ENCODE measurements around the gene ATP6V1E1. TPM values are rescaled to one million over a fixed set of nuclear protein-coding genes. Genes with fewer than 3 reads are reported as not detected.

Gene ATP6V1E1
- total RNA-seq, 2 donors from 2014 or later, result 129 to 144 TPM

DNA sequence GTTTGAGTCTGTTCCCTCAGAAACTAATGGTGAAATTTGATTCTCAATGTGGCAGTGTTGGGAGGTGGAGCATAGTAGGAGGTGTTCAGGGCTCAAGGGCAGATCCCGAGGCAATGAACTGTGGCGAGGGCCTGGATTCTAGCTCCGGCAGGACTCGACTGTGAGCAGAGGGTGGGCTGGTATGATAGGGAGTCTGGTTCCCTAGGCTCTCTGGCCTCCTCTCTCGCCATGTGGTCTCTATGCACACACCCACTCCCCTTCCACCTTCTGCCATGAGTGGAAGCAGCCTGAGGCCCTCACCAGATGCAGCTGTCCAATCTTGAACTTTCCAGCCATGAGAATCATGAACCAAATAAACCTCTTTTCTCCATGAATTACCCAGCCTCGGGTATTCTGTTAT lies 32.3 kb downstream of the ATP6V1E1 start:
- no peaks in the 10 kb centered on the region for H3K27me3 ChIP-seq (ENCODE audit: control insufficient read depth, insufficient read depth, low read length, poor library complexity, severe bottlenecking)
- H3K36me3 Mint-ChIP-seq (ENCODE audit: low read depth), result peaks cover 92% of the 10 kb centered on the region
- no peak overlapping the region for H3K4me3 ChIP-seq (ENCODE audit: low read length)
- peaks cover 12% of the 10 kb centered on the region for H3K9me3 Mint-ChIP-seq
- H3K9ac ChIP-seq (ENCODE audit: extremely low read depth, low read length, poor library complexity, severe bottlenecking), result no peak overlapping the region
- no peak for DNase-seq
- H3K36me3 ChIP-seq (ENCODE audit: control insufficient read depth, insufficient read depth, low read length), result peaks cover 89% of the 10 kb centered on the region
- H3K9me3 ChIP-seq (ENCODE audit: control insufficient read depth, low read length), result peaks cover 24% of the 10 kb centered on the region
- 99 to 100% methylated on average over 1 to 6 of the region's 6 CpGs for WGBS, 2 experiments (ENCODE audit: insufficient coverage in 1 of 2, insufficient read length in 1 of 2)
- H3K4me1 ChIP-seq (ENCODE audit: control insufficient read depth, insufficient read depth, low read length), result no peaks in the 10 kb centered on the region
- no peak for TF ChIP-seq CTCF (conservative IDR thresholded peaks at IDR 0.05)
- H3K27ac Mint-ChIP-seq, result peak overlapping the region; percentile 39
- H3K4me3 Mint-ChIP-seq, result no peak overlapping the region
- H3K27ac ChIP-seq (ENCODE audit: low read depth, low read length), result no peak overlapping the region
- no peaks in the 10 kb centered on the region for H3K27me3 Mint-ChIP-seq (ENCODE audit: insufficient read depth)
- peaks cover under 1% of the 10 kb centered on the region for H3K4me1 Mint-ChIP-seq

DNA sequence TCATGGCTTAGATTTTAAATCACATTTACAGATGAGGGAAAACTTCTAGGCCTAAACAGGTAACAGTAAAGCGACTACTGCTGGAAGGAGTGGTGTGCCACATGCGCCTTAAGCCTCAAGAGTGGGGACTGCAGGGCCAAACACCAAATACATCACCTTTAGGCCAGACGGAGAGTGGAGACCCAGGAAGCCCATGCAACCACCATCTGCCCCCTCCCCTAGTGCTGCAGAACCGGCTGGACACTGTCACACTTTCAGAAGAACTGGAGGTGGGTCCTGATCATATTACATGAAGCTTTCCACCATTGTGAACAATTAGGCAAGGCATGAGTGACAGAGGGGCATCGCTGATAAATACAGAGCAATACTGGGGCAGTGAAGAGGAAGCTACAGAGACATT lies 36.3 kb downstream of the ATP6V1E1 start:
- no peaks in the 10 kb centered on the region for H3K4me1 ChIP-seq (ENCODE audit: control insufficient read depth, insufficient read depth, low read length)
- H3K36me3 ChIP-seq (ENCODE audit: control insufficient read depth, insufficient read depth, low read length), result peaks cover 74% of the 10 kb centered on the region
- peaks cover 82% of the 10 kb centered on the region for H3K36me3 Mint-ChIP-seq (ENCODE audit: low read depth)
- H3K27ac ChIP-seq (ENCODE audit: low read depth, low read length), result no peak overlapping the region
- peaks cover 12% of the 10 kb centered on the region for H3K9me3 ChIP-seq (ENCODE audit: control insufficient read depth, low read length)
- H3K4me3 Mint-ChIP-seq, result no peak overlapping the region
- H3K27ac Mint-ChIP-seq, result no peak overlapping the region
- H3K27me3 Mint-ChIP-seq (ENCODE audit: insufficient read depth), result no peaks in the 10 kb centered on the region
- no peak for TF ChIP-seq CTCF (conservative IDR thresholded peaks at IDR 0.05)
- no peaks in the 10 kb centered on the region for H3K27me3 ChIP-seq (ENCODE audit: control insufficient read depth, insufficient read depth, low read length, poor library complexity, severe bottlenecking)
- WGBS, 2 experiments (ENCODE audit: insufficient coverage in 1 of 2, insufficient read length in 1 of 2), result 93 to 94% methylated on average over 4 to 5 of the region's 5 CpGs
- no peak for DNase-seq
- no peak overlapping the region for H3K9ac ChIP-seq (ENCODE audit: extremely low read depth, low read length, poor library complexity, severe bottlenecking)
- peaks cover 6% of the 10 kb centered on the region for H3K4me1 Mint-ChIP-seq
- H3K9me3 Mint-ChIP-seq, result peaks cover 10% of the 10 kb centered on the region
- H3K4me3 ChIP-seq (ENCODE audit: low read length), result no peak overlapping the region

- Mint-ChIP-seq H3K4me3 (no peak overlapping the region), H3K36me3 (ENCODE audit: low read depth) (peaks cover 67% of the 10 kb centered on the region), H3K9me3 (no peaks in the 10 kb centered on the region), H3K4me1 (peaks cover 6% of the 10 kb centered on the region), H3K27ac (peak overlapping the region; percentile 14), H3K27me3 (ENCODE audit: insufficient read depth) (no peaks in the 10 kb centered on the region)
- no peaks in the 10 kb centered on the region for H3K9me3 ChIP-seq (ENCODE audit: control insufficient read depth, low read length)
- 92 to 97% methylated on average over 2 to 5 of the region's 5 CpGs for WGBS, 2 experiments (ENCODE audit: insufficient coverage in 1 of 2, insufficient read length in 1 of 2)
- H3K36me3 ChIP-seq (ENCODE audit: control insufficient read depth, insufficient read depth, low read length), result peaks cover 60% of the 10 kb centered on the region
- no peak overlapping the region for H3K4me3 ChIP-seq (ENCODE audit: low read length)
- H3K27me3 ChIP-seq (ENCODE audit: control insufficient read depth, insufficient read depth, low read length, poor library complexity, severe bottlenecking), result no peaks in the 10 kb centered on the region
- no peaks in the 10 kb centered on the region for H3K4me1 ChIP-seq (ENCODE audit: control insufficient read depth, insufficient read depth, low read length)
- no peak for DNase-seq
- TF ChIP-seq CTCF (conservative IDR thresholded peaks at IDR 0.05), result no peak
- no peak overlapping the region for H3K9ac ChIP-seq (ENCODE audit: extremely low read depth, low read length, poor library complexity, severe bottlenecking)
- no peak overlapping the region for H3K27ac ChIP-seq (ENCODE audit: low read depth, low read length)
Observed at GRCh38 chr22:17590586-17590985, 38.0 kb downstream of the ATP6V1E1 start.

Data from endodermal cell (in vitro differentiated cells).